Activated T-cell treated with anti-CD3 and anti-CD28 coated beads for 24 hours (primary cell): Measurements from ENCODE around the gene IDH3B.

ENCODE experiments used
- DNase-seq: peaks from one replicate; pipeline ENCODE4 v3.0.0-alpha.2; 2020; ENCODE audit warnings: low read depth

IDH3B gene

DNA sequence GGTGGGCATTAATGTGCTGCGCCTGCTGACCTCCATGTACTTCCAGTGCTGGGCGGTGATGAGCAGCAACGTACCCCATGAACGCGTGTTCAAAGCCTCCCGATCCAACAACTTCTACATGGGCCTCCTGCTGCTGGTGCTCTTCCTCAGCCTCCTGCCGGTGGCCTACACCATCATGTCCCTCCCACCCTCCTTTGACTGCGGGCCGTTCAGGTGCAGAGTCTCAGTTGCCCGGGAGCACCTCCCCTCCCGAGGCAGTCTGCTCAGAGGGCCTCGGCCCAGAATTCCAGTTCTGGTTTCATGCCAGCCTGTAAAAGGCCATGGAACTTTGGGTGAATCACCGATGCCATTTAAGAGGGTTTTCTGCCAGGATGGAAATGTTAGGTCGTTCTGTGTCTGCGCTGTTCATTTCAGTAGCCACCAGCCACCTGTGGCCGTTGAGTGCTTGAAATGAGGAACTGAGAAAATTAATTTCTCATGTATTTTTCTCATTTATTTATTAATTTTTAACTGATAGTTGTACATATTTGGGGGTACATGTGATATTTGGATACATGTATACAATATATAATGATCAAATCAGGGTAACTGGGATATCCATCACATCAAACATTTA, 46.8 kb downstream of the IDH3B start:
- no peak for DNase-seq

DNA sequence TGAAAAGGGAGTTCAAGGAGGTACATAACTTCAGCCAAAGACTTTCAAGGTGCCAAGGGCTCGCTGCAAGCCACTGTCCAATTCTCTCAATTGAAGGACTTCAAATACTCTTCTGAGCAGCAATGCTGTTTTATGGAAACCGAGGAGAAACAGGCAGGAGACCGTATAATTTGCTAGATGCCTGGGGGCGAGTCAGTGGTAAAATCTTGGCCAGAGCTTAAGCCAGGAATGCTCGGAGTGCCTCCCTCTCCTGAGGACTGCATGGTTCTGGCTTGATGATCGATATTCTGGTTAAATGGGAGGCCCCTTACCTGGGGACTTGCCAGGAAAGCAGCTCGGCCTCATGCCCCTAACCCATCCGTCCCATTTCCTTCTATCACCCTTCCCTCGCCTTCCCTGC, 47.4 kb downstream of the IDH3B start:
- DNase-seq, result no peak

DNA sequence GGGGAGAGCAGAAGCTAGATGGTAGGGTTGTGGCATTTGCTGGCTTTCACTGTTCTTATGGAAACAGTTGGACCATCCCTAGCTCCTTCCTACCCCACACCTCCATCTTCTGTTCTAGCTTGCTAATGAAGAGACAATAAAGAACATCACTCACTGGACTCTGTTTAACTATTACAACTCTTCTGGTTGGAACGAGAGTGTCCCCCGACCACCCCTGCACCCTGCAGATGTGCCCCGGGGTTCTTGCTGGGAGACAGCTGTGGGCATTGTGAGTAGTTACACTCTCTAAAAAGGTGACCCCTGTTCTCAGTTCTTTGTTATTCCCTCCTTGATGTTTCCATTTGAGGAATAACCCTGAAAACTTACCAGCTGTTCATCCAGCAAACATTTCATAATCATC, 51.9 kb downstream of the IDH3B start:
- DNase-seq, result no peak

DNA sequence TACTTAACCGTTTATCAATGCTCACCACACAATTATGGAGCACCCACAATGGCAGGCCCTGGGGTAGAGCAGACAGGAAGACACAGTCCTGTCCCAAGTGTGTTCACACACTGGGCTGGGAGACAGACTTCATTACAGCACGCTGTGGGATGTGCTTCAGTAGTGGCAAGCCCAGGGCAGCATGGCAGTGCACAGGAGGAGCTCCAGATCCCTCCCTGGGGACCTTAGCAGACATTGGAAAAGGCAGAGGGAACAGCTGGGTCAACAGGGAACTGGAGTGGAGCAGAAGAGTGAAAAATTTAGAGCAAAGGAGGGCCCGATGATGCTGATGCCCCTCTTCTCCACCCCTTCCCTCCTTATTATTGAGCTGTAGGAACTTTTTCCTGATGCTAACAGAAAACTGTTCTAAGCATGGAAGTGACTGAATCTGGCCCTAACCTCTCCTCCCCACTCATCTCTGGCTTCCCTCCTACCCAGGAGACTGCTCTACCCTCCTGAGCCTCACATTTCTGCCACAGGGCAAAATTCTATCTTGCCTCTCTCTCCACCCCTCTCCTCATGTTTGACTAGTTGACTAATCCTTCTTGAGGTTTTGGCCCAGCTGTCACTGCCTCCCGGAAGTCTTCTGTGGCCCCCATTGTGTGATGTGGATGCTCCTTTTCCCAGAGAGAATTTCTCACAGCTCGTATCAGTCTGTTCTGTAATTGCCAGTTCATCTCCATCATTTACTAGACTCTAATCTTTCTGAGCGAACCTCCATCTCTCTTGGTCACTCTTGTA, 52.9 kb downstream of the IDH3B start:
- no peak for DNase-seq

DNA sequence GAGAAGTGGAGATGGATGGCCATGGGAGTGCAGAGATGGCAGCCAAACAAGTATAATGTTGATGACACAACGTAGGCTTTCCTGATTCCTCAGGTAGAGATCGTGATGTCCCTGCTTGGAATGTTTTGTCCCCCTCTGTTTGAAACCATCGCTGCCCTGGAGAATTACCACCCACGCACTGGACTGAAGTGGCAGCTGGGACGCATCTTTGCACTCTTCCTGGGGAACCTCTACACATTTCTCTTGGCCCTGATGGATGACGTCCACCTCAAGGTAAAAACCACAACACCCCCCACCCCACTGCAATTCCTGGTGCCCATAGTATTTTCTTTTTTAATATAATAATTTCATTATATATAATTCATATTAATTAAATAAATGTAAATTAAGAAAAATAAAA, 53.7 kb downstream of the IDH3B start:
- no peak for DNase-seq
